Measurements from ENCODE around the gene LRRK2. TPM values are rescaled to one million over a fixed set of nuclear protein-coding genes. Genes with fewer than 3 reads are reported as not detected.
A peak's percentile ranks its signal among the peaks of the same experiment; 100 is the strongest.

LRRK2 gene
- total RNA-seq, 1 donor from 2014 or later, result not detected

- Mint-ChIP-seq H3K36me3 (ENCODE audit: unreplicated experiment) (no peaks in the 10 kb centered on the region), H3K4me1 (ENCODE audit: low read depth, unreplicated experiment) (no peaks in the 10 kb centered on the region), H3K9me3 (ENCODE audit: unreplicated experiment) (peaks cover 3% of the 10 kb centered on the region), H3K27me3 (ENCODE audit: unreplicated experiment) (peaks cover 7% of the 10 kb centered on the region), H3K4me3 (ENCODE audit: unreplicated experiment) (no peak overlapping the region), H3K27ac (ENCODE audit: unreplicated experiment) (peak overlapping the region; percentile 18)
- TF ChIP-seq, protein P1, sequence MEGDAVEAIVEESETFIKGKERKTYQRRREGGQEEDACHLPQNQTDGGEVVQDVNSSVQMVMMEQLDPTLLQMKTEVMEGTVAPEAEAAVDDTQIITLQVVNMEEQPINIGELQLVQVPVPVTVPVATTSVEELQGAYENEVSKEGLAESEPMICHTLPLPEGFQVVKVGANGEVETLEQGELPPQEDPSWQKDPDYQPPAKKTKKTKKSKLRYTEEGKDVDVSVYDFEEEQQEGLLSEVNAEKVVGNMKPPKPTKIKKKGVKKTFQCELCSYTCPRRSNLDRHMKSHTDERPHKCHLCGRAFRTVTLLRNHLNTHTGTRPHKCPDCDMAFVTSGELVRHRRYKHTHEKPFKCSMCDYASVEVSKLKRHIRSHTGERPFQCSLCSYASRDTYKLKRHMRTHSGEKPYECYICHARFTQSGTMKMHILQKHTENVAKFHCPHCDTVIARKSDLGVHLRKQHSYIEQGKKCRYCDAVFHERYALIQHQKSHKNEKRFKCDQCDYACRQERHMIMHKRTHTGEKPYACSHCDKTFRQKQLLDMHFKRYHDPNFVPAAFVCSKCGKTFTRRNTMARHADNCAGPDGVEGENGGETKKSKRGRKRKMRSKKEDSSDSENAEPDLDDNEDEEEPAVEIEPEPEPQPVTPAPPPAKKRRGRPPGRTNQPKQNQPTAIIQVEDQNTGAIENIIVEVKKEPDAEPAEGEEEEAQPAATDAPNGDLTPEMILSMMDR (IDR thresholded peaks at IDR 0.05; ENCODE audit: partially characterized antibody, unreplicated experiment), result no peak
- DNase-seq, result no peak
Measured at GRCh38 chr12:40227447-40227846, 2.6 kb downstream of the LRRK2 start.

GRCh38 chr12:40228727-40229126 lies 3.9 kb downstream of the LRRK2 start:
- Mint-ChIP-seq H3K4me3 (ENCODE audit: unreplicated experiment) (no peak overlapping the region), H3K9me3 (ENCODE audit: unreplicated experiment) (peaks cover 3% of the 10 kb centered on the region), H3K27ac (ENCODE audit: unreplicated experiment) (no peak overlapping the region), H3K36me3 (ENCODE audit: unreplicated experiment) (no peaks in the 10 kb centered on the region), H3K27me3 (ENCODE audit: unreplicated experiment) (peaks cover 5% of the 10 kb centered on the region), H3K4me1 (ENCODE audit: low read depth, unreplicated experiment) (no peaks in the 10 kb centered on the region)
- no peak for DNase-seq
- TF ChIP-seq, protein P1 (IDR thresholded peaks at IDR 0.05; ENCODE audit: partially characterized antibody, unreplicated experiment), result no peak

- peaks cover 3% of the 10 kb centered on the region for H3K9me3 Mint-ChIP-seq (ENCODE audit: unreplicated experiment)
- no peak for DNase-seq
- H3K36me3 Mint-ChIP-seq (ENCODE audit: unreplicated experiment), result no peaks in the 10 kb centered on the region
- no peaks in the 10 kb centered on the region for H3K4me1 Mint-ChIP-seq (ENCODE audit: low read depth, unreplicated experiment)
- no peak overlapping the region for H3K4me3 Mint-ChIP-seq (ENCODE audit: unreplicated experiment)
- no peak overlapping the region for H3K27ac Mint-ChIP-seq (ENCODE audit: unreplicated experiment)
- H3K27me3 Mint-ChIP-seq (ENCODE audit: unreplicated experiment), result peaks cover 2% of the 10 kb centered on the region
- TF ChIP-seq, protein P1 (IDR thresholded peaks at IDR 0.05; ENCODE audit: partially characterized antibody, unreplicated experiment), result no peak
Measured at GRCh38 chr12:40229690-40230651, 5.2 kb downstream of the LRRK2 start.

DNA sequence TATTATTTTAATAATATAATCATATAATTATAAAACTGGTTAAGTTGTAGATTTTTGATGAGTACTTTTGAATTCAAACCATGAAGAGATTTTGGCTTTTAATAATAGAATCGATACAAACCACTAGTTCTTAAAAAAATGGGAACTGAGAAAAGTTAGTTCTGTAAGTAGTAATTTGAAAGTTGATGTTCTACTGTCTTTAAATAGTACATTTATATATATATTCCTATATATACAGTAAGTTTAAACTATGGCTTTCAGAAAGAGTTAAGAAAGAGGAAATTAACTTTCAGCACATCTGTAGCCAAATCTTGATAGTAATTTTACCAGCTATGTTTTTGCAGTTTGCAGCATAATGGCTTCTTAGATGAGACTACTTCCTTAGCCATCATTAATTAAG lies 7.8 kb downstream of the LRRK2 start:
- no peak for DNase-seq
- TF ChIP-seq, protein P1 (IDR thresholded peaks at IDR 0.05; ENCODE audit: partially characterized antibody, unreplicated experiment), result no peak
- H3K27ac Mint-ChIP-seq (ENCODE audit: unreplicated experiment), result no peak overlapping the region
- H3K4me1 Mint-ChIP-seq (ENCODE audit: low read depth, unreplicated experiment), result no peaks in the 10 kb centered on the region
- H3K9me3 Mint-ChIP-seq (ENCODE audit: unreplicated experiment), result no peaks in the 10 kb centered on the region
- H3K36me3 Mint-ChIP-seq (ENCODE audit: unreplicated experiment), result no peaks in the 10 kb centered on the region
- H3K27me3 Mint-ChIP-seq (ENCODE audit: unreplicated experiment), result no peaks in the 10 kb centered on the region
- H3K4me3 Mint-ChIP-seq (ENCODE audit: unreplicated experiment), result no peak overlapping the region

- no peak for DNase-seq
- no peak overlapping the region for H3K4me3 Mint-ChIP-seq (ENCODE audit: unreplicated experiment)
- no peaks in the 10 kb centered on the region for H3K9me3 Mint-ChIP-seq (ENCODE audit: unreplicated experiment)
- no peak overlapping the region for H3K27ac Mint-ChIP-seq (ENCODE audit: unreplicated experiment)
- no peaks in the 10 kb centered on the region for H3K4me1 Mint-ChIP-seq (ENCODE audit: low read depth, unreplicated experiment)
- TF ChIP-seq, protein P1 (IDR thresholded peaks at IDR 0.05; ENCODE audit: partially characterized antibody, unreplicated experiment), result no peak
- H3K36me3 Mint-ChIP-seq (ENCODE audit: unreplicated experiment), result no peaks in the 10 kb centered on the region
- no peaks in the 10 kb centered on the region for H3K27me3 Mint-ChIP-seq (ENCODE audit: unreplicated experiment)
Measured at GRCh38 chr12:40233741-40234367, 9.1 kb downstream of the LRRK2 start.

Data from glutamatergic neuron (in vitro differentiated cells).